Stimulated activated CD4-positive, alpha-beta T cell treated with anti-CD3 and anti-CD28 coated beads, Interleukin-2, amount 100 ng/mL, for 48 hours (primary cell): Measurements from ENCODE around the gene PLPPR1.
A peak's percentile ranks its signal among the peaks of the same experiment; 100 is the strongest.
"Not testable (repeated sequence)": the region's sequence is repeated elsewhere in the genome, so short reads cannot be mapped to it uniquely, and the experiment has no call there.

Experiments
- DNase-seq, 2 donors: peaks; one replicate each; pipeline ENCODE4 v3.0.0-alpha.2; 2020

The PLPPR1 gene

GRCh38 chr9:101050650-101051049, 22.1 kb downstream of the PLPPR1 start:
- no peak for DNase-seq

DNA sequence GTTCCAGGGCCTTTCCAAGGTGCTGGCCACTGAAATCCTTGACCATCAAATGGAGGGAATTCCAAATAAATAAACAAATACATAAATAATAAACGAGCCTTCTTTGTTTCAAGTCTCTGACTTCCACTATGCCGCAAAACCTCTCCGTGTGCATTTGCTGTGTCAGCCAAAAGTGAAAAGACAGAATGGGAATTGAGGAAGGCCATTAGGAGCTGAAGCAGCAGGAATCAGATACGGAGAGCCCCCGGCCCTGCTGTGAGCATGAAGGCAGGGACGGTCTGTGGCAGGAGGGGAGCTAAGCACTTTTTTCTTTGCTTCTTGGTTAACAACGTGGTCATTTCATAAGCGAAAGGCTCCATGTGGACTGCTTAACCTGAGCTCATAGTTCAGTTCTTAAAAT, 26.1 kb downstream of the PLPPR1 start:
- no peak for DNase-seq

GRCh38 chr9:101055516-101055915, 27.0 kb downstream of the PLPPR1 start:
- DNase-seq, result no peak

DNA sequence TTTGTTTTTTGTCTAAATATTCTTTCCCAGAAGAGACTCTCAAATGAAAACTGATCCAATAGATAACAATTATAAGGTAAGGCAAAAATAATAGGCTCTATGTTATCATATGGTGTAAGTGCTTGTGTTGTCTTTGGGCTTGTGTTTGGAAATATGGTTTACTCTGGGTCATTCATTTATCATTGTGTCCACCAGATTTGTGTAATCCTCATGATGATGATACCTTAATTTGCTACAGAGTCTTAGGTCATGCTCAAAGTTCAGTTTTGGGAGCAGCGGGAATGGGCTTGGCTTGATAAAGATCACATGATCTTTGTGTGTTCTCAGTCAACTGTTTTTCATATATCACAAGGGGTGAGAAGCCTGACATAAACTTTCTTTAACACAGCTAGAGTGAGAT, 34.2 kb downstream of the PLPPR1 start:
- DNase-seq, result no peak

DNA sequence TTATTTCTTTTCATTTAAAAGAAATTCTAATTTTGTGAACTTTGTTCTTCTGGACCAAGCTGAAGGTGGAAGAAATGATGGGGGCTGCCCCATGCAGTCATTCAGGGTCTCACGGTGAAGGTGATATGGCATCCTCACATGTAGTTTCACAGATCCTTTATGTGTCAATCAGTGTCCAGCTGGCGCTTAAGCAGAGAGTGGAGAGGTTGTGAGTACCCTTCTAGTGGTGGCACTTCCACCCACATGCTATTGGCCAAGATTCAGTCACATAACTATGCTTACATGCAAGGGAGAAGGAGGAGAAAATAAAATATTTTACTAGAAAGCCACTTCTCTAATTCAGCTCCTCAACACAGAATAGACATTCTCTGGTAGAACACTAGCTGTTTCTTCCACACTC, 34.7 kb downstream of the PLPPR1 start:
- no peak for DNase-seq

DNA sequence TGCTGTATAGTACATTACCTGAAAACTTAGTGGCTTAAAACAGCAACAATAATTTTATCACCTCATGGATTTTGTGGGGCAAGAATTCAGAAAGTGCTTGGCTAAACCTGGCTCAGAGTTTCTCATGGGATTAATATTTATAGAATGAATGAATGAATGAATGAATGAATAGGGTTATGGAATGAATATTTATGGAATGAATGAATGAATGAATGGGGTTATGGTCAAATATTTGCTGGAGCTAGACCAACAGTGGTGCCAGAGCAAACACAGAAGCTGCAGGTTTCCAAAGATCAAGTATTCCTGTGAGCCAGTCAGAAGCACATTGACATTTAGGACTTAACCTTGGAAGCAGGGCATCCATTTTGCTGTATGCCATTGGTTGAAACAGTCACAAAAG, 35.7 kb downstream of the PLPPR1 start:
- no peak for DNase-seq

DNA sequence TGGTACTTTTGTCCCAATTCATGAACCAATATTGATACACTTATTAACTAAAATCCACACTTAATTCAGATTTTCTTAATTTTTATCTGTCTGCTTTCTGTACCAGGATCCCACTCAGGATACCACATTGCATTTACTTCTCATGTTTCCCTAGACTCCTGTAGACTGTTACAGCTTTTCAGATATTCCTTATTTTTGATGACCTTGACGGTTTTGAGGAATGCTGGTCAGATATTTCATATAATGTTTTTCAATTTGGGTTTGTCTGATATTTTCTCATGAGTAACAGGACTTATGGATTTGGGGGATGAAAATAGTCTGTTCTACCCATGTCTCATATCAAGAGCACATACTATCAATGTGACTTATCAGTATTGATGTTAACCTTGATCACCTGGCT, 37.4 kb downstream of the PLPPR1 start:
- no peak for DNase-seq

DNA sequence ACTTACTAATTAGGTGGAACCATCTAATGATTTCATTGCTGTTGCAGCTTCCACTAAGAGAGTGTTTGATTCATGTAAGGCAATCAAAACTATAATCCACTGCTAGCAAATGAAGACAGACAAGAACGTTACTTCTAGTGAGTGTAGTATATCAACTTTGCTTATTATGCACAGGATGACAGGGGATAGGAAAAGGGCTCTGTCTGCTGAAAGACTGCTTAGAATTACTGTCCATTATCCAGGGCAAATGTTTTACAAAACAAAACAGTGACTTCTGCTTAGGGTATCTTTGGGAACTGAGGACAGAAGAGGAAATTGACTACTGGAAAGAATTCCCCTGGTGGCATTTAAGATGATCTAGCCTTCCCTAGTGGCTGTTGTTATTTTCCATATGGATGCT, 40.2 kb downstream of the PLPPR1 start:
- no peak for DNase-seq

DNA sequence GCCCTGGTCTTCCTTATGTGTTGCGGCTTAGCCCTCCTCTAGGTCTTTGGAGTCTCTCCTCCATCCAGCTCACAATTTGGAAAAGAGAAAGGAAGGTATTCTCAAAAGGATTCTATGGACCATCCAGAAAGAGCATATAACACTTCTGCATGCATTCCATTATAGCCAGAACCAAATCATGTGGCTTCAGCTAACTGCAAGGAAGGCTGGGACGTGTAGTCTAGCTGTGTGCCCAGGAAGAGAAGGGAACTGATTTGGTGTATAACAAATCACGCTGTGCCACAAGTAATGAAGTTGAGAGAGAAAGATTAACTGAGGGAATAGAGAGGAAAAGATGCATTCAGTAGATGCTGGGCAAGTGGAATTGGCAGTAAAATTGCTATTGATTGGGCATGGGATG, 43.7 kb downstream of the PLPPR1 start:
- no peak for DNase-seq

- no peak for DNase-seq
These were observed 44.6 kb downstream of the PLPPR1 start for GRCh38 chr9:101073122-101073521.

DNA sequence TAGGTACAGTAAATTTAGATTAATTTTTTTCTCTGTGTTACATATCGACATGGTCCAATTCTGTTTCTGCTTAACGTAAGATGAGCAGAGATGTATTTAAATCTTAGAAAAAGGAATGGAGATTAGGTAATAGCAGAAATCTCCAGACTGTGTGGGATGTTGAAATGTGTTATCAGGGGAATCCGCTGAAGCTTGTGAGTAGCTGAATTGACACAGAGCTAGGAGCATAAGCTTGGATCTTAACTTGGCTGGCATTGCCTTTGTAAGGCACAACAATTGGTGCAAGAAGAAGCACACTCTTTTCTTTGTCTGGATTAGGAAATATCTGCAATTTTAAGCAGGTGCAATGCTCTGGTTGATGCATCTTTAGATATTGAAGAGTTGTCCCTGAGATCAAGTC, 53.1 kb downstream of the PLPPR1 start:
- no peak for DNase-seq

DNA sequence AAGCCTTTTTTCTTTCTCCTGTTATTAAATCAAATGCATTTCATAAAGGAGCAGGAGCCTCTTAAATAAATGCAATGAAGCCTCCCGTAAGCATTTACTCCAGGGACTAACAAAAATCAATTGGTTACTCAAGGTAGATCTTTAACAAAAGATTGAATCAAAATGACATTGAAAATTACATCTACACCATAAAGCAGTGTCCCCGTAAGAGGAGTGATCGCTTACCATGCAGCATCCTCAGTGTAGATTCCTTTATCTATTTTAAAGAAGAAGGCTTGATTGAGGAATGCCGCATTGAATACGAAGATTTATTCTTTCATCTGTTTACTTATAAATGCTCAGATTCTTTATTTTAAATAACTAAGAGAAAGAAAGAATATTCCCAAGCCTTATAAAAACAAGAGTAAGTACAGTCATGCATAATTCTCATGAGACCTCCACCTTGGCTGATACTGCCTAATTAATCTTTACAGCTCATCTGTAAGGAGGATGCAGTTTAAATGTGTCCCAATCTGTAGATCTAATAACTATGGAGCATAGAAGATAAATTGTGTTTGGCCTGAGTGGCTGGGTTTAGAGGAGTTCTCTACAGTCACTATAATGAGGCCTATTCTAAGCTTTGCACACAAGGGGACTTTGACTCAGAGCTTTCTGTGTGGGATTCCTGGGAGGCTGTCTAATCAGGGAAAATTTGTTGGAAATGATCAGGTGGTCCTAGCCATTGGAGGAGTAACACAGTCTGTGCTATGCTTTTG, 55.1 kb downstream of the PLPPR1 start:
- DNase-seq, result no peak

DNA sequence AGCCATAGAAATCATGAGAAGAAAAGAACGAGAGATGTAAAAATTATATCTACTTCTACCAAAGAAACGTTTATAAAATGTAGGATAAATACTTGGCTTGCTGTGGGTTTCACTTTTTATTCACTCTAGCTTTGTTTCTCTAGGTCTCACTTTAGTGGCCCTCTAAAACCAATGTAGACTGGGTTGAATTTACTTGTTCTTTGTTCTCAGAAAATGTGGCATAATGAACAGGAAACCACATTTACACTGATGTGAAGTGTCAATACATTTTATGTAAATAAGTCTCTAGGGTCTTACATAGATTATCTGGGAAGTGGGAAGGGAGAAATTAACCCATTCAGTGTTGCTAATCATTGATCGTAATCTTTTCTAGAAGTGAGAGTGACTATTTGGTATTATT, 58.9 kb downstream of the PLPPR1 start:
- no peak for DNase-seq

DNA sequence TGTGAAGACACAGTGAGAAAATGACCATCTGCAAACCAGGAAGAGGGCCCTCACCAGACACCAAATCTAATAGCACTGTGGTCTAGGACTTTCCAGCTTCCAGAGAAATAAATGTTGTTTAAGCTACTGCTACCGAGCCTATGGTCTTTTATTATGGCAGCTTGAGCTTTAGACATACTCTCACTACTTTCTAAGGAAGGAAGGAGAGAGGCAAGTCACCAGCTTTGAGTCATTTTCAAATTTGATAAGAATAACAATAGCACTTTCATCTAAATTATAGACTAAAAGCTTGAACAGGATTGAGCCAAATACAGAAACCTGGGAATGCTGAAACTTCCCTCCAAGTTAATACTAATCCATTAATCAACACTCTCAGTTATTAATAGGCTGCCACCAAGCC, 64.4 kb downstream of the PLPPR1 start:
- DNase-seq, result no peak

GRCh38 chr9:101093620-101094019, 65.1 kb downstream of the PLPPR1 start:
- no peak for DNase-seq

DNA sequence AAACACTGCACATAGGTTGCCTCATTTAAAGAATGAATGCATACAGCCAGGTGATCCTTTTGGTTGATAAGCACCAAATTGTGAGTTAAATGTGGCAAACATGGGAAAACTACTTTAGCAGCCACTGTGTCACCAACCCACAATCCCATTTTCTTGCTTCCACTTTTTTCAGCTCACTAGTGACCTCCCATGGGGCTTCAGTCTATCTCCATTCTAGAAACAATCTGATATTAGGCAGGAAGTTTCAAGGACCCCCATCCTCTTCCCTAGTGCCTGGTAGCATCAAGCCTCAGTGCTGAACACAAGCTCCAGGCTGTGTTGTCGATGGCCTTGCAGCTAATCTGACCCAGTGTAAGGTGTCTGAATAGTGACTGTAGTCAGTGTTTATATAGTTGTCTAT, 66.2 kb downstream of the PLPPR1 start:
- no peak for DNase-seq

DNA sequence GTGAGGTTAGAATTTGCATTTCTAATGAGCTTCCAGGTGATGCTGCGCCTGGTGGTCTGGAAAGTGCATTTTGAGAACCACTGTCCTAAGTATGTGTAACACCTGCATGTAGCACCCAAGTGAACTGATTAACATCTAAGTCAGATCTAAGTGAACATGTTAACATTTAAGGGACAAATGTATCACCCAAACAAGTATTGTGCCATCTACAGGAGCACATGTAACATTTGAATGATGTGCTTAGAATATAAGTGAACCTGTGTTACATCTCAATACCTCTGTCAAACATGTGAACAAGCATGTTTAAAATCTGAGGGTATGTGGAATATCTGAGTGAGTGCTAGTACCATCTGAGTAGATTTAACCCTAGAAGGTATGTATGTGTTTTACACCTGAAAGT, 68.7 kb downstream of the PLPPR1 start:
- DNase-seq, result no peak

DNA sequence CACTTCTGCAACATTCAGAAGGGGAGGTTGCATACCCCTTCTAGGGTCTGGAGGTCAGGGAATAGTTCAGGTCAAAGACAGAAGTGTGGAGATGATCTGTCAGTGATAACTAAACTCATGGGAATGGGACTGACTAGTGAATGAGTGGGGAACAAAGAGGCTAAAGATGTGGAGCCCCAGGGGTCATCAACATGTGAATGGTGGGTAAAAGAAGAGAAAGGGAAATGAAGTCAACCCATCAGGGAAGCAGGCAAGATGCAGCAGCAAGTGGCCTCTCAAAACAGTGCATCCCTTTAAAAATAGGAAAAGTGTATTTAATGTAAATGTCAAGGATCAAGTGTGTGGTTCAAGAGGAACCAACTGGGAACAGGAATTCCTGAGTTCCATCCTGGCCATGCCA, 69.9 kb downstream of the PLPPR1 start:
- DNase-seq, result no peak

- no peak for DNase-seq
These were observed 85.8 kb downstream of the PLPPR1 start for GRCh38 chr9:101114317-101114716.

DNA sequence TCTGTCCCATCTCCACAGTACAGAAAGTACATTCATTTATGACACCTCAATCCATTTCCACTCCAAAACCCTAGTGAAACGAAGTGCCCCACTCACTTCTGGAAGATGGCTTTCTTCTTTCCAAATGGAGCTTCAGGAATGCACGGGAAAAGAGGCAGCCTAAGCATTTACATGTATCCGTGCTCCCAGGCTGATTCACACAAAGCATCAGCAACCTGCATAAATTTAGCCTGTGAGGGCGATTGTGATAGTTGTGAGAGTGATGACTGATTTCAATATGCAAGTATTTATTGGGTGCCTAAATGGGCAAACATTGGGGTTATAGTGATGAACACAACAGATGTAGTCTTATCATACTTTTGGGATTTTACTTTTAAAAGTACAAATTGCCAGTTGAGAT, 86.6 kb downstream of the PLPPR1 start:
- DNase-seq, result no peak

- DNase-seq, result no peak
These were observed 88.6 kb downstream of the PLPPR1 start for GRCh38 chr9:101117161-101117560.

GRCh38 chr9:101119206-101119819, 90.8 kb downstream of the PLPPR1 start:
- peak; percentile 17 to 20 for DNase-seq

DNA sequence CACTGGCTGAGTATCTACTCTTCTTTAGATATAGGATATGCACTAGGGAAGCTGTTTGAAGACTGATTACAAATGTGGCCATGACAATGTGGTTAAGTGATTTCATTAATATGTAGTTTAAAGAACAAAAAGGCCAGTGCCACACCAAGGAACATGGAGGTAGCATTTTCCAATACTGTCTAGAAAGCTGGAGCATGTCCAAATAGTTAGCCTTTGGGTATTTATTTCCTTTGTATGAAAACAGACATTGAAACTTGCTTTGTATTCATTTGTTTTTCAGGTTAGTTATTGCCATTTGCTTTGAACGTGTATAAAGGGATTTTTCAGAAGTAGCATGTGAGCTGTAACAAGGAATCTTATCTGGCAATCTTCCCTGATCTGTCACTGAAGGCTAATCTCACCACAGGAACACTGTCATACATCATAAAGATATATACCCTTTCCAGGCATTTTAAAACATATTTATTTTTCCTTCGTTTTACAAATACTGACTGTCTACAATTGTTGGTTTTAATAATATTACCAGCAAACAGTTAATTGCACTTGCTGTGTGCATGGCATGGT, 93.4 kb downstream of the PLPPR1 start:
- no peak for DNase-seq

DNA sequence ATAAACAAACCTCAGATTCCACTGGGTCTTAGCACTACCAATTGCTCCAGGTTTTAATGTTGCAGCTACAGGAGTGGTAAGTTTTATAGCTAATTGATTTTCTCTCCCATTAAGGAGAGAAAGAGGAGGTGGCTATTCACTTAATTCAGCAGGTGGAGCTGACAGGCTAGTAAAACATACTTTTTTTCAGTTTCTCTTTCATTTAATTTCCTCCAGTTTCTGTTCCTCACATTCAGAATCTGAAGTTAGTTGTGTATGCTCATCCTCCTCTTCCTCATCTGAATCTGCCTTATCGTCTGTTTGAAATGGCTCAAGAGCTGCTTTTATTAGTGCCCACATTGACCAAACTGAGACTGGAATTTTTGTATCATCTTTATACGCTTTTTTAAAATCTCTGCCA, 98.0 kb downstream of the PLPPR1 start:
- no peak for DNase-seq

DNA sequence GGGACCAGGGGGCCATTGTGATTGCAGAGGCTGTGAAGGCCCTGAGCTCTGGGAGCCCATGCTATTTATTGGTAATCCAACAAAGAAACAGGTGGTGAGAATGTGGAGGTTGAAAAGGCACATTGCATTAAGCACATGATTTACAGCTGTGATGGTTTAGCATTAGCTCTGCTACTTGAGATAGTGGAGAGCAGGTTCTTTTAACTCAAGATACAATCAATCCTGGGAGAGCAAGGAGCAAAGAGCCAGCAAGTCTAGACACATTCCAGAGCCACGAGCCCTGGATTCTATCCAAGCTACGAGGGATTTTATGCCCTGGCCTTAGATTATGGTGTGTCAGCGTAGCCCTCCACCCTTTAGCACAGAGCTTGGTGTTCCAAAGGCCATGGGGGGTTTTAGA, 98.8 kb downstream of the PLPPR1 start:
- DNase-seq, result not testable (repeated sequence)
